GM23338 (cell line): ENCODE results near the gene C12orf43. TPM values are rescaled to one million over a fixed set of nuclear protein-coding genes. Genes with fewer than 3 reads are reported as not detected.

ENCODE experiments used
- ATAC-seq: fragments of 200-7000 bp; cut with Tn5 transposase; 3 replicates; pipeline ENCODE4 v1.9.1; 2020
- DNase-seq: peaks from one replicate; pipeline ENCODE4 v3.0.0-alpha.2; 2015; ENCODE audit warnings: low spot score
- H2AFZ ChIP-seq: fragments of 200-600 bp; sonication (generic); 2 replicates; pipeline ENCODE4 v1.8.0; 2016; ENCODE audit warnings: antibody characterized with exemption, mild to moderate bottlenecking, moderate library complexity
- H3F3A ChIP-seq: fragments of 200-600 bp; sonication (generic); replicated peaks from 2 replicates; pipeline ENCODE4 v1.8.0; 2017; ENCODE audit warnings: antibody characterized with exemption, mixed run types, low read depth
- H3K27ac ChIP-seq: fragments of 200-600 bp; sonication (generic); 2 replicates; pipeline ENCODE4 v1.6.1; 2016; ENCODE audit warnings: low read depth
- H3K27me3 ChIP-seq: fragments of 200-600 bp; sonication (generic); 2 replicates; pipeline ENCODE4 v1.8.0; 2016; ENCODE audit warnings: mild to moderate bottlenecking, mixed run types, moderate library complexity; ENCODE audit not compliant: insufficient read depth
- H3K36me3 ChIP-seq: fragments of 200-600 bp; sonication (generic); 2 replicates; pipeline ENCODE4 v1.8.0; 2016; ENCODE audit warnings: mild to moderate bottlenecking; ENCODE audit not compliant: insufficient read depth
- H3K4me1 ChIP-seq: fragments of 200-600 bp; sonication (generic); 2 replicates; pipeline ENCODE4 v1.8.0; 2016; ENCODE audit warnings: mild to moderate bottlenecking, moderate library complexity; ENCODE audit not compliant: insufficient read depth
- H3K4me2 ChIP-seq: fragments of 200-600 bp; sonication (generic); 2 replicates; pipeline ENCODE4 v1.7.1; 2017; ENCODE audit warnings: mixed run types
- H3K4me3 ChIP-seq: fragments of 200-600 bp; sonication (generic); 2 replicates; pipeline ENCODE4 v1.6.1; 2016; ENCODE audit warnings: mixed run types
- H3K79me2 ChIP-seq: fragments of 200-600 bp; sonication (generic); replicated peaks from 2 replicates; pipeline ENCODE4 v1.8.0; 2017; ENCODE audit warnings: mild to moderate bottlenecking; ENCODE audit not compliant: insufficient read depth
- H3K9me2 ChIP-seq: fragments of 200-600 bp; sonication (generic); 2 replicates; pipeline ENCODE4 v1.8.0; 2017; ENCODE audit not compliant: insufficient read depth
- H4K20me1 ChIP-seq: fragments of 200-600 bp; sonication (generic); replicated peaks from 2 replicates; pipeline ENCODE4 v1.8.0; 2017; ENCODE audit warnings: mild to moderate bottlenecking; ENCODE audit not compliant: insufficient read depth
- H3K27ac Mint-ChIP-seq: 2 replicates; pipeline ENCODE4 v1.8.0; 2020; ENCODE audit warnings: inconsistent platforms, mild to moderate bottlenecking, moderate library complexity, mixed read lengths
- H3K27me3 Mint-ChIP-seq: 3 replicates; pipeline ENCODE4 v1.8.0; 2022; ENCODE audit warnings: low read depth, mild to moderate bottlenecking, moderate library complexity, mixed read lengths, inconsistent platforms; ENCODE audit not compliant: insufficient read depth, poor library complexity
- H3K36me3 Mint-ChIP-seq: 3 replicates; pipeline ENCODE4 v1.8.0; 2021; ENCODE audit warnings: low read depth, mild to moderate bottlenecking, inconsistent platforms, moderate library complexity, mixed read lengths
- H3K4me1 Mint-ChIP-seq: 3 replicates; pipeline ENCODE4 v1.8.0; 2020; ENCODE audit warnings: mild to moderate bottlenecking, inconsistent platforms, mixed read lengths
- H3K4me3 Mint-ChIP-seq: 3 replicates; pipeline ENCODE4 v1.8.0; 2021; ENCODE audit warnings: moderate library complexity, mild to moderate bottlenecking, inconsistent platforms, mixed read lengths
- H3K9me3 Mint-ChIP-seq: 3 replicates; pipeline ENCODE4 v1.8.0; 2020; ENCODE audit warnings: moderate library complexity, mild to moderate bottlenecking, inconsistent platforms, mixed read lengths
- CREB1 ChIP-seq: fragments of 250-450 bp; sonication (Bioruptor Pico); IDR thresholded peaks from 2 replicates; pipeline ENCODE4 v1.5.0; 2020; ENCODE audit warnings: low read depth, mild to moderate bottlenecking, moderate library complexity
- CTCF ChIP-seq, 2 experiments: fragments of 200-600 bp in 1 of 2; sonication (generic) in 1 of 2; conservative IDR thresholded peaks; 2 replicates each; pipeline versions ENCODE4 v1.5.1 to v1.6.1; 2016 to 2017; ENCODE audit warnings: antibody characterized with exemption in 2 of 2, low read depth in 2 of 2, mild to moderate bottlenecking in 2 of 2, moderate library complexity in 1 of 2
- ETS1 ChIP-seq: IDR thresholded peaks from 2 replicates; pipeline ENCODE4 v1.6.1; 2016; ENCODE audit warnings: antibody characterized with exemption
- EZH2 ChIP-seq: fragments of 200-600 bp; sonication (generic); IDR thresholded peaks from one replicate; pipeline ENCODE4 v1.8.0; 2017; ENCODE audit warnings: antibody characterized with exemption, mild to moderate bottlenecking, low read depth; ENCODE audit not compliant: unreplicated experiment
- EZH2phosphoT487 ChIP-seq: fragments of 200-600 bp; sonication (generic); IDR thresholded peaks from one replicate; pipeline ENCODE4 v1.8.1; 2018; ENCODE audit warnings: antibody characterized with exemption; ENCODE audit not compliant: unreplicated experiment
- JUNB ChIP-seq: IDR thresholded peaks from one replicate; pipeline ENCODE4 v1.6.1; 2016; ENCODE audit warnings: antibody characterized with exemption; ENCODE audit not compliant: unreplicated experiment
- NANOG ChIP-seq: IDR thresholded peaks from 2 replicates; pipeline ENCODE4 v1.6.1; 2016; ENCODE audit warnings: antibody characterized with exemption, borderline replicate concordance
- POLR2AphosphoS5 ChIP-seq: IDR thresholded peaks from 2 replicates; pipeline ENCODE4 v1.6.1; 2016; ENCODE audit warnings: antibody characterized with exemption, low read depth
- STAT1 ChIP-seq: IDR thresholded peaks from one replicate; pipeline ENCODE4 v1.6.1; 2016; ENCODE audit warnings: antibody characterized with exemption; ENCODE audit not compliant: unreplicated experiment
- ZNF114 ChIP-seq: fragments of 250-450 bp; sonication (Bioruptor Pico); IDR thresholded peaks from 2 replicates; pipeline ENCODE4 v1.5.0; 2020; ENCODE audit warnings: mild to moderate bottlenecking, moderate library complexity
- ZNF331 ChIP-seq: fragments of 250-450 bp; sonication (Bioruptor Pico); IDR thresholded peaks from 2 replicates; pipeline ENCODE4 v1.5.0; 2020; ENCODE audit warnings: low read depth, mild to moderate bottlenecking, moderate library complexity
- ZNF462 ChIP-seq: fragments of 250-450 bp; sonication (Bioruptor Pico); IDR thresholded peaks from 2 replicates; pipeline ENCODE4 v1.5.0; 2020; ENCODE audit warnings: mild to moderate bottlenecking, moderate library complexity
- polyA plus RNA-seq: library from polyadenylated mRNA; unstranded; fragments of >200 nt; fragmentation: Nextera tagmentation; extraction: Ambion mirVana; gene quantifications from 2 replicates; pipeline ENCODE4 v1.2.1, GENCODE V29; 2016
- total RNA-seq: library from RNA; depleted of rRNA; stranded (reverse); fragments of >200 nt; shearing (Covaris generic); gene quantifications from 2 replicates; pipeline ENCODE4 v1.2.3, GENCODE V29; 2014

Gene C12orf43
- total and polyA plus RNA-seq, 2 experiments from 2014 or later: 15.2 to 20.7 TPM

- Mint-ChIP-seq H3K27ac (no peak overlapping the region), H3K36me3 (peaks cover 37% of the 10 kb centered on the region), H3K4me3 (no peak overlapping the region), H3K4me1 (peaks cover 2% of the 10 kb centered on the region; the same call in 2 of the 3 replicates), H3K27me3 (peaks cover 13% of the 10 kb centered on the region), H3K9me3 (no peaks in the 10 kb centered on the region; the same call in 2 of the 3 replicates)
- Histone ChIP-seq H3K27me3 (no peaks in the 10 kb centered on the region), H2AFZ (no peak overlapping the region), H4K20me1 (peaks cover 8% of the 10 kb centered on the region; the same call in 1 of the 2 replicates), H3K36me3 (peaks cover 15% of the 10 kb centered on the region), H3K4me3 (no peak overlapping the region), H3K79me2 (no peaks in the 10 kb centered on the region), H3K4me2 (no peak overlapping the region), H3F3A (no peaks in the 10 kb centered on the region), H3K27ac (no peak overlapping the region), H3K9me2 (no peaks in the 10 kb centered on the region), H3K4me1 (peaks cover 4% of the 10 kb centered on the region; the same call in 1 of the 2 replicates)
- TF ChIP-seq ETS1 (no peak), POLR2AphosphoS5 (0 out of 2 replicates have a peak, but pooled peaks have one; percentile 26)
- DNase-seq (no peak), ATAC-seq (no peak)
Measured at GRCh38 chr12:121001060-121001459, 15.2 kb downstream of the C12orf43 start.

GRCh38 chr12:121000530-121000929 lies 15.8 kb downstream of the C12orf43 start:
- peaks cover 2% of the 10 kb centered on the region; the same call in 2 of the 3 replicates for H3K4me1 Mint-ChIP-seq
- no peak for ATAC-seq
- H3K27ac ChIP-seq: no peak overlapping the region
- peaks cover 8% of the 10 kb centered on the region; the same call in 1 of the 2 replicates for H4K20me1 ChIP-seq
- no peaks in the 10 kb centered on the region for H3K9me2 ChIP-seq
- peaks cover 15% of the 10 kb centered on the region for H3K36me3 ChIP-seq
- H3K36me3 Mint-ChIP-seq: peaks cover 34% of the 10 kb centered on the region
- H3K4me1 ChIP-seq: peaks cover 4% of the 10 kb centered on the region; the same call in 1 of the 2 replicates
- H3K27ac Mint-ChIP-seq: no peak overlapping the region
- no peaks in the 10 kb centered on the region for H3K27me3 ChIP-seq
- H3F3A ChIP-seq: no peaks in the 10 kb centered on the region
- H3K9me3 Mint-ChIP-seq: no peaks in the 10 kb centered on the region; the same call in 2 of the 3 replicates
- H3K79me2 ChIP-seq: no peaks in the 10 kb centered on the region
- no peak overlapping the region for H2AFZ ChIP-seq
- DNase-seq: no peak
- no peak overlapping the region for H3K4me2 ChIP-seq
- H3K4me3 ChIP-seq: no peak overlapping the region
- no peak overlapping the region for H3K4me3 Mint-ChIP-seq
- peaks cover 13% of the 10 kb centered on the region for H3K27me3 Mint-ChIP-seq
- TF ChIP-seq EZH2: no peak
- no peak for TF ChIP-seq NANOG
- TF ChIP-seq ETS1: no peak
- TF ChIP-seq JUNB: no peak
- no peak for TF ChIP-seq EZH2phosphoT487
- TF ChIP-seq ZNF331: no peak
- no peak for TF ChIP-seq ZNF462 (CRISPR knock-in tag)
- no peak for TF ChIP-seq CTCF (conservative IDR thresholded peaks at IDR 0.05; ENCODE audit: low read depth in 2 of 2)
- TF ChIP-seq ZNF114 (CRISPR knock-in tag): no peak
- no peak for TF ChIP-seq CREB1
- TF ChIP-seq STAT1: no peak
